SW480 (cell line): ENCODE measurements around the gene METTL9.
"Not testable (repeated sequence)": the region's sequence is repeated elsewhere in the genome, so short reads cannot be mapped to it uniquely, and the experiment has no call there.

Source experiments
- DNase-seq: peaks from one replicate; pipeline ENCODE4 v3.0.0-alpha.2; 2016; ENCODE audit warnings: low spot score

The METTL9 gene

DNA sequence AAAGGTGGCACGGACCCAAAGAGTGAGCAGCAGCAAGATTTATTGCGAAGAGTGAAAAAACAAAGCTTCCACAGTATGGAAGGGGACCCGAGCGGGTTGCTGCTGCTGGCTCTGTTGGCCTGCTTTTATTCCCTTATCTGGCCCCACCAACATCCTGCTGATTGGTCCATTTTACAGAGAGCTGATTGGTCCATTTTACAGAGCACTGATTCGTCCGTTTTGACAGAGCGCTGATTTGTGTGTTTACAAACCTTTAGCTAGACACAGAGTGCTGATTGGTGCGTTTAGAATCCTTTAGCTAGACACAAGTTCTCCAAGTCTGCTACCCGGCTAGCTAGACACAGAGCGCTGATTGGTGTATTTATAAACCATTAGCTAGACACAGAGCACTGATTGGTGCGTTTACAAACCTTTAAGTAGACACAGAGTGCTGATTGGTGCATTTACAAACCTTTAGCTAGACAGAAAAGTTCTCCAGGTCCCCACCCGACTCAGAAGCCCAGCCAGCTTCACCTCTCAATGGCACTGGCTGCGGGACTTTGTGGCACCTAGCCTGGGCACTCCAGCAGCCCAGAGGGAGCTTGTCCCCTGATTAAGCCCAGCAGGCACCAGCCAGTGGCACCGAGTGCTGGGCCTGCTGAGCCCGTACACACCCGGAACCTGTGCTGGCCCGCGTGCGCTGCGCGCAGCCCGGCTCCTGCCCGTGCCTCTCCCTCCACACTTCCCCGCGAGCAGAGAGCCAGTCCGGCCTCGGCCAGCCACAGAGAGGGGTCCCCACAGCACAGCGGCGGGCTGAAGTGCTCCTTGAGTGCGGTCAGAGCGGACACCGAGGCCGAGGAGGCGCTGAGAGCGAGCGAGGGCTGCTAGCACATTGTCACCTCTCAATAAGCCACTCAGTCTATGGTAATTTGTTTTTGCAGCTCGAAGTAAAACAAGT is 37.9 kb downstream of the METTL9 start:
- DNase-seq = no peak

DNA sequence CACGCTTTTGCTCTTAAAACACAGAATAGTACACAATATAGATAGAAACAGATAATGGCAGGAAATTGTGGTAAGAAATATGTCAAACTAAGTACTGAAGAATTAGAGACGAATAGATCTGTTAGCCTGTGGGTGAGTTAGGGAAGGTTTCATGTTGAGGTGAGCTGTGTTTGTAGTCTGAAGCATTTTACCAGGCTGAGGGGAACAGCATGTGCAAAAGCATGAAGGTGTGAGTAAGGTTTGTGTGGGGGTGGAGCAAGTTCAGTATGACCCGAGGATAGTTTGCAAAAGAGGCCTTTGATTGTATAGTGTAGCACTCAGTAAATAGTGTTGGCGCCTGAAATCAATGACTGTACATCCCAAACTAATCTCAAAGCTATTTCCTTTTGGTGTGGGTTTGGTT is 39.2 kb downstream of the METTL9 start:
- peak; percentile 59 for DNase-seq

DNA sequence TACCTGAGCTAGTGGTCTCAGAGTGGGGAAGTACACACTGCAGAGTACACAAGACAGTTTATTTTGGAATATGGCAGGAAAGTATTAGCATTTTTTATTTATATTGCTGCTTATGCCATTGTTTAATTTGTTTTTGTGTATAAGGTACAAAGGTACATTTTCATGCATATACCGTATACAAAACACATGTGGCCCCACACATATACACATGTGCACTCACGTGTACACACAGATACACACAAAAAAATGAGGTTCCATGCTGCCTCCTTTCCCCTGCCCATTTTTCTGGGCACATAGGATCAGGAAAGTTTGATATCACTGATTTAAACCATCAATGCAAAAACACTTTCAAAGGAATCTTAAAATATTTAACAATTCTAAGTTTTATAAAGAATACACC is 40.1 kb downstream of the METTL9 start:
- DNase-seq = no peak

DNA sequence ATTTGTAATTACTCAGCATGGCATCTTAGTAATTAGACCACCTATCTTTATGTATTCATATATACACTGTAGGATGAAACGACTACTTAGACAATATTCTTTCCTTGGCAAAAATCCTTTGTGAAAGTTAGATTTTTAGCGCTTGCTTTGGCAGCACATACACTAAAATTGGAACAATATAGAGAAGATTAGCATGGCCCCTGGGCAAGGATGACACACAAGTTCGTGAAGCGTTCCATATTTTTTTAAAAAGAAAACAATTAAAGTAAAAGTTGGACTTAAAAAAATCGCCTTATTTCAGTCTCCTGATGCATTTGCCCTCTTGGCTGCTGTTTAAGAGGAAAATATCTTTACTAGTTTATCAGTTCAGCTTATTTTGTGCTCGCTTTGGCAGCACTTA is 42.5 kb downstream of the METTL9 start:
- no peak for DNase-seq

DNA sequence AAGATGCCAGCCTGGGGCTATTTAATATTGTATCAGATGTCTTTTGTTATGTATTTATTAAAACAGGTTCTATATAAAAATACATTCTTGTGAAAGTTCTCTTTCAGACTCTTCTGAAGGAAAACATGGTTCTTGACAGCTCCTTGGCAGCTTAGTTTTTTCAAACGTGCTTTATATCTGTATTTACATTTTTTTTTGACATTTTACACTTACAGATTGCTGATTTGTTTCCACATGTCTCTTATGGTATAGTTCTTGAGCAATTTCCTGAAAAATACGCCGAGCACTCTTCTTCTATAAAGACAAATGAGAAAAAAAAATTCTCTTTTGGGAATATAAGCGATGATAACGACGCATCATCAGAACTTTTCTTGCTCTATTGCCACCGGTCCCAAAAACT is 43.5 kb downstream of the METTL9 start:
- DNase-seq = no peak

DNA sequence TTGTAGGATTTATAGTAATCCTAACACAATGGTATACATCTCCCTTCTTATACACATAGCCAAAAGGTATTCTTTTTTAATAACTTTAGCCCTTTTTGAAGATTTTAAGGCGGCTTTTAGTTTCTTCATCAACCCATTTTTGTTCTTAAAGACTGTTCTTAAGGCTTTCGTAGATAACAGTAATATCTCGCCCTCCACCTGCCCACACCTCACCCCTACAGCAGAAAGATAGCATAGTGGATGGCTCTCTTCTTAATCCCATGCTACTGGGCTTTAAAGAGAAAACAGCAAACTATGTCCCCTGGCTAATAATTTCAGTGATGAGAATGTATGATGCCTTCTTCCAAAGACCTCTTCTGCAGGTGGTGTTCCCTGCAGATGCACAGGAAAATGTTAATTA is 44.4 kb downstream of the METTL9 start:
- DNase-seq = no peak

DNA sequence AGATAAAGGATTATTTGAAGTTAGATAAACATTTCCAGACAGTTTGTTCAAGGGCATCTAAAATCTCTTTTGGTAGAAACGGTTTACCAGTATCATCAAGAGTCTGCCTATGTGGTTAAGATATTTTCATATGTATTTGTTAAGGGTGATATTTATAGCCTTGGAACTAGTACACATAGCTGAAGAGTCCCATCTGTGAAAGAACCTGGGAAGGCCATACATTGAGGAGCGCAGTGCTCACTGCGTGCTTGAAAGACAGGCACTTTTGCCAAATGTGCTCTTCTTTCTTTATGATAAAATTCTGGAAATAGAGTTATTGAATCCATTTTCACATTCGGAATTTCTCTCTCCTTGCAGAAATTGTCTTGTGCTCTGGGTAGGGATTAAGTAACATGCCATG is 45.3 kb downstream of the METTL9 start:
- DNase-seq = no peak

DNA sequence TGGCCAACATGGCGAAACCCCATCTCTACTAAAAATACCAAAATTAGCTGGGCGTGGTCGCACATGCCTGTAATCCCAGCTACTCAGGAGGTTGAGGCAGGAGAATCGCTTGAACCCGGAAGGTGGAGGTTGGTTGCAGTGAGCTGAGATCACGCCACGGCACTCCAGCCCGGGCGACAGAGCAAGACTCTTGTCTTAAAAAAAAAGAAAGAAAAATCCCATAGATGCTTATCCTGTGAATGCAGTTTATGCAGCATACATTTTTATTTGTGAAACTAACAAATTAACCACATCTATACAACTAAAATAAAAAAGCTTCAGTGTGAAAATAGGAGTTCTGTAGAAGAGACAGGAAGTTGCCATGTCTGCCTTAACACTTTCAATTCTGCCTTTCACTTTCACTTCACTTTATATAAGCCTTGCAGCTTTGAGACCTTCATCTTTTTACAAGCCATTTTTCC is 45.9 kb downstream of the METTL9 start:
- no peak for DNase-seq

DNA sequence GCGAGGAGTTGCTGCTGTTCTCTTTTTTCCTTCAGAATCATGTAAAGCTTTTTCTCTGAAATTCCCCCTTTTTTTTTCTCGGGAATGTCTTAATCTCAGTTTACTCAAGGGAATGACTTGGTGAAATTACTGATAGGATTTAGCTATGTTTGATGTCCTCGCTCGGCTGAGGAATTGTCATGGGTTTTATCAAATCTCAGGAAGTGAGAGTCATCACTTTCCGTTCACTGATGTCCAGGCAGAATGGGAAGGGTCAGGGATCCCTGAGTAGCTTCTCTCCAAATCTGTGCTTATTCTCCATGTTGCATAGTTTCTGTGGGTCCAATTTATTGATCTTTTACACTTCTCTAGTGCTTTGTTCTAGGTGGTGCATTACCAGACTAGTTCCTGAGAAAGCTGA is 46.7 kb downstream of the METTL9 start:
- no peak for DNase-seq

DNA sequence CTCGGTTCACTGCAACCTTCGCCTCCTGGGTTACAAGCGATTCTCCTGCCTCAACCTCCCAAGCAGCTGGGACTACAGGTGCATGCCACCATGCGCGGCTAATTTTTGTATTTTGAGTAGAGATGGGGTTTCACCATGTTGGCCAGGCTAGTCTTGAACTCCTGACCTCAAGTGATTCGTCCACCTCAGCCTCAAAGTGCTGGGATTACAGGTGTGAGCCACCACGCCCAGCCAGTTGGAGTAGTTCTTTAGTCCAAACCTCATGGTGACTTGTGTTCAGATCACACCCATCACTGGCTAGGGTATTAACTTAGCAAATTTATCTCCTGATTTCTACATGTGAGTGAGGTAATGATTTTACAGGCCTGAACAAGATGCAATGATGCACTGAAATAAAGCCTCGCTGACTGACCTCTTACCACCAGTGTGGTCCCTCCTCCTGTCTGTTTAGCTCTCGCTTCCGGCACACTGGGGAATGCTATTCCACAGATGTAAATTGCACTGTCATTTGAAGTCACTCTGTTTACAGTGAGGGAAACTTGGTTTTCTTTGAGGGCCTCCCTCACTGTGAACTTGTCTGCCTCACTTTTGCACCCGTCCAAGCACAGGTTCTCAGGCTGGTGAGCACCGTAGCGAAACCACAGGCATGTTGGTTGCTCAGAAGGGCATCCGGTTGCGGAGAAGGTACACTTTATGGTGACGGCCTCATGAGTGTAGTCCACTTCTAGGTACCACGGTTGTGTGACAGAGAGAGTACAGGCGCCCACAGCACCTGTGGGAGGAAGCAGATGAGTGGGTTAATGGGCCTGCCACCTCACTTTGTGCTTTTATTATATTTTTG is 47.6 kb downstream of the METTL9 start:
- DNase-seq = peak; percentile 88

DNA sequence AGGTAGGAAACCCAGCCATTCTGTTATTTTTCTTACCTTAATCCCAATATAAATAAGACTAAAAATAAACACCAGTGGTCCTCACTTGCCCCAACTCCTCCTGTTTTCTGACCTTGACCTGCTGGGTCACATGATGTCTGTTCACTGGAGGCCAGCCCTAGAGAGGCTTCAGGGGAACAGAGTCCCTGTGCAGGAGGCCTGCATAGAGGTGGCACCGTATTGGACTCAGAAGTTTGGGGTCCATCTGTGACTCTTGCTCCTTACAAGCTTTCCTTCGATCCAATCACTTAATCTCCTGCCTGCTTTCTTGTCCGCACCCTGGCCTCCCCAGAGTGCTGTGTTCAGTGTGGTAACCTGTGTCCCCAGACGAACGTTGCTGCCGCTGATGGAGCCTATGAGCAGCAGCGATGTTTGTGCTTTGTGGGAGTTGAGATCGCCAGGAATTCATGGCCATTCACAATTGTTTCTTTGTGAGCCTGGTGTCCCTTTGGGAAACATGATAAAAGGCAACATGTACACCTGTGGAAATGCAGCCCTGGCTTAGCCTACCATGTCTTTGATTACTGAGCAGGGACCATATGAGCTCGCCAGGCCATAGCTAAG is 48.3 kb downstream of the METTL9 start:
- DNase-seq = peak; percentile 63

DNA sequence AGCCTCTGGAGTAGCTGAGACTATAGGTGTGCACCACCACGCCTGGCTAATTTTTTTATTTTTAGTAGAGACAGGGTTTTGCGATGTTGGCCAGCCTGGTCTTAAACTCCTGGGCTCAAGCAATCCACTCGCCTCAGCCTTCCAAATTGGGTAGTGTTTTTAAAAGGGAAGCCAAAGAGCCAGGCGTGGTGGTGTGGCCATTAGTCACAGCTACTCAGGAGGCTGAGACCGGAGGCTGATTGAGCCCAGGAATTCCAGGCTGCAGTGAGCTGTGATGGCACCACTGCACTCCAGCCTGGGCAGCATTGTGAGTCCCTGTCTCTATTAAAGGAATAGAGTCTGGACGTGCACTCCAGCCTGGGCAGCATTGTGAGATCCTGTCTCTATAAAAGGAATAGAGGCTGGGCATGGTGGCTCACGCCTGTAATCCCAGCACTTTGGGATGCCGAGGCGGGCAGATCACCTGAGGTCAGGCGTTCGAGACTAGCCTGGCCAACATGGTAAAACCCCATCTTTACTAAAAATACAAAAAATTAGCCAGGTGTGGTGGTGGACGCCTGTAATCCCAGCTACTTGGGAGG is 50.5 kb downstream of the METTL9 start:
- not testable (repeated sequence) for DNase-seq

DNA sequence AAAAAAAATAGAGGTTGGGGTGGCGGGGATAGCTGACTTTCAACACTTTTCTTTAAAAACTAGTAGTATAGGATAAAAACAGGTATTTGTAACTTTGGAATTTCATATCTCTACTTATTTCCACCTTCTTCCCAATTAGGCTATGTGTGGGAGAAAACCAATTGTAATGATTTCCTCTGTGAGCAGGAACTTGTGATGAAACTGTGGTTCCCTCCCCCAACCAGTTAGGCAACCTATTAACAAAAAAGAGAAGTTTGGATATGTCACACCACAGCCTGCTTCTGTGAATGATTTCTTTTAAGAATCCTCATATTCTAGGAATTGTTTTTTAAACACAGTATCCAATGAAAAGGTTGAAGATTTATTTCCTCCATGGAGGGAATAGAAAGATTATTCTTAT is 51.1 kb downstream of the METTL9 start:
- DNase-seq = no peak

DNA sequence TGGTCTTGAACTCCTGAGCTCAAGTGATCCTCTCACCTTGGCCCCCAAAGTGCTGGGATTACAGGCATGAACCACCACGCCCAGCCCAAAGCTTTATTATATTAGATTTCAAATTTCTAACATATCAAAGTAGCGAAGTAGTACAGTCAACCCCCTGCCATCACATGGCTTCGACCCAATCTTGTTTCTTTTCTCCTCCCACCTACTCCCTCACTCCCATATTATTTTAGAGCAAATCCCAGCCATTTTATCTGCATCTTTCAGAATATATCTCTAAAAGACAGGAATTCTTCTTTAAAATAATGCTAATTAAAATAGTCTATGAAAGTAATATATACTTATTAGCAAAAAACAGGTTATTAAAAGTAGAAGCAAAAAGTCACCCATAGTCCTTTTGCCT is 52.1 kb downstream of the METTL9 start:
- DNase-seq = no peak

DNA sequence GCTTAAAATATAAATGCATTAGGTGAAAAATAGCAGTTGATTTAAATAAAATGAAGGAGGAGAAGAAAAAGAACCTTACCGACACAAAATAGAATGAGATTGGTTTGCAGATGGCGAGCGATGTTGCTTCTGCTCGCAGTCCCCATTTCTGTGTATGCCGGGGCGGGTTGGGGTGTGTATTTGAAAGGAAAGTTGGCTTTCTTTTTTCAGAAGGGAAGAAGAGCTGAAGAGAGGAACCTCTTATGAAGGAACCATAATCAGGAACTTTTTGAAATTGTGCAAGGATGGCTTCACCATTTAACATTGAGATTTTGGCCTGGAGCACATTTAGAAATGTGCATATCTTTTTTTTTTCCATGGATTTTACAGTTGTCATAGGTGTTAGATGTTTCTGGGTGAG is 53.1 kb downstream of the METTL9 start, which contains the start of gene IGSF6:
Gene IGSF6 (minus strand): TSS at position 156 of the 400 bp plus-strand sequence. CDS start 10 bp downstream, at position 146.
- DNase-seq = no peak

DNA sequence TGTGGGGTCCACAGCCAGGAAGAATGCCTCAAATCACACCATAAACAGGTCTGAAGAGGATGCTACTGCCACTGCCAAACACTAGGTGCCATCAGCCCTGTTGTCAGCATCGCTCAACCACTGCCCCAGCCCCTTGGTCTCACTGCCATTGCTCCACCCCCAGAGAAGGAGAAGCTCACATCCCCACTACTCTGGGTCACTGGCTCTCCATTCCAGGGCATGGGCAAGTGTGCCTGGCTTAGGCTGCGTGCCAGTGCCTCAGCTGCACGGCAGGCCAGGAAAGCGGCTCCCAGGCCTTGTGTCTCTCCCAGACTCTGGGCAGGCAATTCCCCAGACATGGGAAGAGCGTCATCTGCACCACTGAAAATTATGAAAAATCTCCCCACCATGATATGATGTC is 54.2 kb downstream of the METTL9 start:
- DNase-seq = no peak

DNA sequence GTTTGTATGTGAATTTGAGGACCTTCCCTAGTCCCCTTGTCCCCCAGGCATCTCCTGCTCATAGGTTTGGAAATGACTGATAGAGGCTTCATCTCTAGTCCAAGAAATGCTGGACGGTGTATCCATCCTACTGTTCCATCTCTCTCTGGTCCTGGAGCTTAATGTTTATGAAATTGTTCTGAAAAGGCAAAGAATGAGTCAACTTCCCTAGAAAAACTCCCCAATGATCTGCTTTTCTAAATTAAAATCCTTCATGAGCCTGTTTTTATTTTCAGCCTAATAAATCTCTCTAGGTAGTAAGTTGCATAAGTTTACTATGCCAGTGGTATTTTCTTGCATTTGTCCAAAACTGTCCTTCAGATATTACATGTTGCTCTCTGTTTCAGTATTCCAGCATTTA is 55.1 kb downstream of the METTL9 start:
- DNase-seq = no peak

DNA sequence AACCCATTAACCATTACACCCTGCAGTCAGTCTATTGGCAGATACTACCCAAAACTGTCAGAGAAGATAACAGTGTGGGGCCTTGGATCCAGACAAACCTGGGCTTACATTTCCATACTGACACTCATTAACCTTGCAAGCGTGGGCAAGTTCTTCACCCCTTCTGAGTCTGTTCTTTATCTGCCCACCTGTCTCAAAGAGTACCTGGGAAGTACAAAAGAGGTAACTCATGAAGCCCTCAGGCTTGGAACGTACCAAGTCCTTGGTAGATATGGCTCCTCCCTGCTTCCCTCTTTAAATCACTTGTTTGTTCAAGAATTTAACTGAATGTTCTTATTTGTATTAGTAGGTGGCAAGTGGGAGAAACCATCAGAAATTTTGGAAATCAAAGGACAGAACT is 55.5 kb downstream of the METTL9 start:
- no peak for DNase-seq

DNA sequence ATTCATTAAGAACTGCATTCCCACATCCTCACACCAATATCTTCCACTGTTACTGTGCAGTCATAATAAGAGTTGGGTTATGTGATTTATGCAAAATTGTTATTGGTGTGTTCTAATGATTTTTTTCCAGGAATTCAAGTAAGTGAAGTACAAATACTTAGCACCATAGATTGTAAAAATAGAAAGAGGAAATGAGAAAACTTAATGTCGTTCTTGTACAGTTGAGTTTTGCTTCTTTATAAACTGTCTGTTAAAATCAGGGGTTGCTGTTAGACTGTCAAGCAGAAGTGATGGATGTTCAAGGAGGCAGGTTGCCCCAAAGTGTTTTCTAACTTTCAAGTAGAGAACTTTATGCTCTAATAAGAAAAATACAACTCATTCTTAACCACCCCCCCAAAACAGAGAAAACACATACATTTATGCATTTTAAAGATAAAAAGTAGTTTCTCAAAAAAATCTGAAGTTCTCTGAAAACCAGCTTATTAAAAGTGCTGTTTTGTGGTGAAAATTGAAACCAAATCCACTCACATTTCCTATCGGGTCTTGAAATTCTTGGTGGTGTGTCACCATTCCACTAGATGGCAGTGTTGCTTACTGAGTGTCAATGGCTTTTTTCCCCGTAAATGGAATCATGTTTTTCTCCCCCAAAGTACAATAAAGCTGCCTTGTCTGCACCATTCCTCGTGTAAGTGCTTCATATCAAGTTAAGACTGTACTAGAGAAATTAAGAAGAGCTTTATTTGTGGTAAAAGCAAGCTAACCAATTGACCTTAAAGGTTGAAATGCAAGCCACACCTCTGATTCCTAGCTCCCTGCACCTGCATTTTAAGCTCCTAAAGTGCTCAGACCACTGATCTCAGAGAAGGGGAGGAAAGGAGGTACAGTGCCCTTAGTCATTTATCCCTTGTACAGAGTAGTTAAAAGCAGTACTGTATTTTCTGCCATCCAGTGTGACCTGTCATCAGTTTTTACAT is 57.7 kb downstream of the METTL9 start:
- DNase-seq = peak; percentile 31

DNA sequence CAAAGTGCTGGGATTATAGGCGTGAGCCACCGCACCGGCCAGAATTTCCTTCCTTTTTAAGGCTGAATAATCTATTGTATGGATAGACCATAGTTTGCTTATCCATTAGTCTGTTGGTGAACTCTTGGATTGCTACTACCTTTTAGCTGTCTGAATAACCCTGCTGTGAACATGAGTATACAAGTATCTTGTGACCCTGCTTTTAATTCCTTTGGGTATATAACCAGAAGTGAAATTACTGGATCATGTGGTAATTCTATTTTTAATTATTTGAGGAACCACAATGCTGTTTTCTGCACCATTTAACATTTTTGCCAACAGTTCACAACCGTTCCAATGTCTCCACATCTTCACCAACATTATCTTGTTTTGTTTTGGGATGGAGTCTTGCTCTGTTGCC is 59.7 kb downstream of the METTL9 start:
- no peak for DNase-seq
